DND-41 (cell line): ENCODE data around the gene TMEM45B.

Experiments used
- ATAC-seq: fragments of 200-7000 bp; cut with Tn5 transposase; 3 replicates; pipeline ENCODE4 v1.9.1; 2021; ENCODE audit warnings: low read depth; ENCODE audit not compliant: insufficient read depth
- DNase-seq: peaks from one replicate; pipeline ENCODE4 v3.0.0-alpha.2; 2020
- H2AFZ ChIP-seq: 2 replicates; pipeline ENCODE4 v1.6.0; 2012; ENCODE audit warnings: low read depth, low read length
- H3K27ac ChIP-seq: 2 replicates; pipeline ENCODE4 v1.5.1; 2012; ENCODE audit warnings: low read length, inconsistent platforms
- H3K27me3 ChIP-seq: fragments of 200-600 bp; sonication (generic); 2 replicates; pipeline ENCODE4 v1.6.0; 2012; ENCODE audit warnings: low read length, mild to moderate bottlenecking, inconsistent platforms; ENCODE audit not compliant: insufficient read depth, poor library complexity
- H3K36me3 ChIP-seq: 2 replicates; pipeline ENCODE4 v1.5.1; 2012; ENCODE audit warnings: low read length, inconsistent platforms; ENCODE audit not compliant: insufficient read depth
- H3K4me1 ChIP-seq: 2 replicates; pipeline ENCODE4 v1.5.1; 2012; ENCODE audit warnings: mild to moderate bottlenecking, low read length; ENCODE audit not compliant: insufficient read depth
- H3K4me2 ChIP-seq: 2 replicates; pipeline ENCODE4 v1.6.0; 2012; ENCODE audit warnings: mild to moderate bottlenecking, moderate library complexity, low read length, inconsistent platforms; ENCODE audit not compliant: insufficient read depth
- H3K4me3 ChIP-seq, 2 experiments: fragments of 200-600 bp in 1 of 2; shearing (Covaris generic) in 1 of 2; 2 replicates each; pipeline ENCODE4 v1.5.1; 2012 to 2016; ENCODE audit warnings: inconsistent platforms in 2 of 2, low read length in 2 of 2, mild to moderate bottlenecking in 2 of 2, low read depth in 1 of 2, moderate library complexity in 1 of 2
- H3K79me2 ChIP-seq: 2 replicates; pipeline ENCODE4 v1.6.0; 2012; ENCODE audit warnings: low read length, inconsistent platforms; ENCODE audit not compliant: insufficient read depth
- H3K9ac ChIP-seq: 2 replicates; pipeline ENCODE4 v1.6.0; 2012; ENCODE audit warnings: low read depth, mild to moderate bottlenecking, inconsistent platforms, low read length, moderate library complexity
- H3K9me3 ChIP-seq: 2 replicates; pipeline ENCODE4 v1.5.1; 2012; ENCODE audit warnings: low read length, moderate library complexity, mild to moderate bottlenecking, inconsistent platforms; ENCODE audit not compliant: insufficient read depth, severe bottlenecking
- H4K20me1 ChIP-seq: 2 replicates; pipeline ENCODE4 v1.6.0; 2012; ENCODE audit warnings: low read length; ENCODE audit not compliant: insufficient read depth
- CTCF ChIP-seq: IDR thresholded peaks from 2 replicates; pipeline ENCODE4 v1.5.1; 2012; ENCODE audit warnings: borderline replicate concordance, low read length, moderate library complexity, mild to moderate bottlenecking; ENCODE audit not compliant: poor library complexity, severe bottlenecking; ENCODE audit errors: extremely low read depth
- EZH2 ChIP-seq: IDR thresholded peaks from 3 replicates; pipeline ENCODE4 v1.6.1; 2012; ENCODE audit warnings: borderline replicate concordance, low read depth, mild to moderate bottlenecking, moderate library complexity, low read length, inconsistent platforms; ENCODE audit not compliant: severe bottlenecking

The TMEM45B gene

GRCh38 chr11:129905402-129905801 lies 89.8 kb downstream of the TMEM45B start:
- no peaks in the 10 kb centered on the region for H3K27me3 ChIP-seq
- no peak overlapping the region for H3K4me3 ChIP-seq
- TF ChIP-seq CTCF (no peak), EZH2 (no peak)
- H3K9me3 ChIP-seq: no peaks in the 10 kb centered on the region
- H3K27ac ChIP-seq: no peak overlapping the region
- no peak for DNase-seq
- H3K36me3 ChIP-seq: peaks cover 46% of the 10 kb centered on the region
- H4K20me1 ChIP-seq: no peaks in the 10 kb centered on the region
- H2AFZ ChIP-seq: no peak overlapping the region
- H3K79me2 ChIP-seq: no peaks in the 10 kb centered on the region
- H3K9ac ChIP-seq: no peak overlapping the region
- H3K4me2 ChIP-seq: no peak overlapping the region
- ATAC-seq: no peak
- no peaks in the 10 kb centered on the region for H3K4me1 ChIP-seq
